Stomach (tissue), 9 donors: ENCODE results near the gene NKTR. TPM values are rescaled to one million over a fixed set of nuclear protein-coding genes. Genes with fewer than 3 reads are reported as not detected.

Experiments used
- DNase-seq, 2 donors: peaks; one replicate each; pipeline versions ENCODE4 v3.0.0 to v3.0.0-alpha.2; 2013 to 2019
- H3K27ac ChIP-seq, 5 donors: fragments of 200-600 bp in 4 of 5; sonication (generic) in 4 of 5; one replicate each; pipeline ENCODE4 v1.5.1; 2013 to 2019; ENCODE audit warnings: mild to moderate bottlenecking in 1 of 5, moderate library complexity in 1 of 5
- H3K27me3 ChIP-seq, 3 donors: fragments of 200-600 bp; sonication (generic); one replicate each; pipeline ENCODE4 v1.5.1; 2017 to 2019; ENCODE audit warnings: mixed run types in 1 of 3
- H3K36me3 ChIP-seq, 4 donors: fragments of 200-600 bp; sonication (generic); 1 replicate in 3 of 4; 2 replicates in 1 of 4; pipeline ENCODE4 v1.5.1; 2016 to 2019
- H3K4me1 ChIP-seq, 4 donors: fragments of 200-600 bp; sonication (generic); one replicate each; pipeline ENCODE4 v1.5.1; 2016 to 2019
- H3K4me3 ChIP-seq, 4 donors: fragments of 200-600 bp; sonication (generic) in 3 of 4; one replicate each; pipeline ENCODE4 v1.5.1; 2016 to 2019; ENCODE audit warnings: mild to moderate bottlenecking in 1 of 4
- H3K9me3 ChIP-seq, 4 donors: fragments of 200-600 bp; sonication (generic); one replicate each; pipeline ENCODE4 v1.5.1; 2016 to 2019
- EP300 ChIP-seq: sonication (generic); formaldehyde crosslinking; IDR thresholded peaks from one replicate; pipeline ENCODE4 v1.6.1; 2017; ENCODE audit warnings: antibody characterized with exemption
- POLR2A ChIP-seq, 4 donors: fragments of 450-650 bp; IDR thresholded peaks; one replicate each; pipeline ENCODE4 v1.6.1; 2016; ENCODE audit warnings: antibody characterized with exemption in 4 of 4, control low read depth in 2 of 4, mild to moderate bottlenecking in 1 of 4, moderate library complexity in 1 of 4
- POLR2AphosphoS5 ChIP-seq, 3 donors: sonication (generic); formaldehyde crosslinking; IDR thresholded peaks; one replicate each; pipeline ENCODE4 v1.6.1; 2016; ENCODE audit warnings: antibody characterized with exemption in 3 of 3
- WGBS, 5 donors: extraction: QIAGEN DNeasy Blood & Tissue Kit in 3 of 5; methylation state at CpG; one replicate each; pipeline versions ENCODE4 v1.1.5 to v1.1.7; 2013 to 2018; 5-methylcytosine and 5-hydroxymethylcytosine counted together
- intact Hi-C: fragments of 100-400 bp; cut with DNase I; formaldehyde crosslinking; loops from one replicate; pipeline ENCODE4 v1.15.1; 2023; ENCODE audit warnings: low total_unique reads
- polyA plus RNA-seq, 3 donors: library from polyadenylated mRNA; stranded (reverse); fragments of 200-250 nt; gene quantifications; one replicate each; pipeline ENCODE4 v1.2.3, GENCODE V29; 2013
- total RNA-seq, 5 donors: library from RNA; depleted of rRNA; stranded (reverse); fragments of >200 nt; gene quantifications; one replicate each; pipeline versions ENCODE4 v1.1.0 to v1.2.3, GENCODE V29; 2014 to 2016
- TF ChIP-seq, protein P1 (sequence below), 7 experiments: fragments of 450-650 bp in 4 of 7; fragments of 200-600 bp in 3 of 7; sonication (generic) in 3 of 7; IDR thresholded peaks; one replicate each; pipeline ENCODE4 v1.5.1; 2016 to 2019; ENCODE audit warnings: antibody characterized with exemption in 7 of 7, control low read depth in 2 of 7, mild to moderate bottlenecking in 1 of 7
- donor health status: healthy with polysubstance abuse.
- donor health status: Bipolar disorder and iron deficiency.
- donor health status: healthy.

Gene NKTR
- total and polyA plus RNA-seq, 8 donors: 3.8 to 488 (median 106) TPM

- Histone ChIP-seq H3K27me3 (no peaks in the 10 kb centered on the region), H3K4me3 (peak overlapping the region; percentile 72 to 84 (median 81)), H3K9me3 (no peaks in the 10 kb centered on the region), H3K4me1 (peaks cover 46 to 90% (median 68%) of the 10 kb centered on the region in 4 donors), H3K36me3 (peaks cover 14 to 39% (median 25%) of the 10 kb centered on the region in 4 donors), H3K27ac (peak overlapping the region; percentile 78 to 94 (median 91))
- intact Hi-C loops: loop anchor here (10.0 kb wide), 1 partner anchor 90 kb away; no protein-coding TSS in a partner anchor
- 0 to 3% (median 2%) methylated on average over 13 to 94 of the region's 94 CpGs for WGBS, 5 donors
- peak; percentile 42 to 89 for DNase-seq
- TF ChIP-seq POLR2A (IDR thresholded peaks at IDR 0.05): no peak
- TF ChIP-seq, protein P1, sequence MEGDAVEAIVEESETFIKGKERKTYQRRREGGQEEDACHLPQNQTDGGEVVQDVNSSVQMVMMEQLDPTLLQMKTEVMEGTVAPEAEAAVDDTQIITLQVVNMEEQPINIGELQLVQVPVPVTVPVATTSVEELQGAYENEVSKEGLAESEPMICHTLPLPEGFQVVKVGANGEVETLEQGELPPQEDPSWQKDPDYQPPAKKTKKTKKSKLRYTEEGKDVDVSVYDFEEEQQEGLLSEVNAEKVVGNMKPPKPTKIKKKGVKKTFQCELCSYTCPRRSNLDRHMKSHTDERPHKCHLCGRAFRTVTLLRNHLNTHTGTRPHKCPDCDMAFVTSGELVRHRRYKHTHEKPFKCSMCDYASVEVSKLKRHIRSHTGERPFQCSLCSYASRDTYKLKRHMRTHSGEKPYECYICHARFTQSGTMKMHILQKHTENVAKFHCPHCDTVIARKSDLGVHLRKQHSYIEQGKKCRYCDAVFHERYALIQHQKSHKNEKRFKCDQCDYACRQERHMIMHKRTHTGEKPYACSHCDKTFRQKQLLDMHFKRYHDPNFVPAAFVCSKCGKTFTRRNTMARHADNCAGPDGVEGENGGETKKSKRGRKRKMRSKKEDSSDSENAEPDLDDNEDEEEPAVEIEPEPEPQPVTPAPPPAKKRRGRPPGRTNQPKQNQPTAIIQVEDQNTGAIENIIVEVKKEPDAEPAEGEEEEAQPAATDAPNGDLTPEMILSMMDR (IDR thresholded peaks at IDR 0.05): no peak
- TF ChIP-seq EP300: no peak
- TF ChIP-seq POLR2AphosphoS5 (IDR thresholded peaks at IDR 0.05): no peak
Measured at GRCh38 chr3:42654331-42655201, 54.1 kb downstream of the NKTR start.

DNA sequence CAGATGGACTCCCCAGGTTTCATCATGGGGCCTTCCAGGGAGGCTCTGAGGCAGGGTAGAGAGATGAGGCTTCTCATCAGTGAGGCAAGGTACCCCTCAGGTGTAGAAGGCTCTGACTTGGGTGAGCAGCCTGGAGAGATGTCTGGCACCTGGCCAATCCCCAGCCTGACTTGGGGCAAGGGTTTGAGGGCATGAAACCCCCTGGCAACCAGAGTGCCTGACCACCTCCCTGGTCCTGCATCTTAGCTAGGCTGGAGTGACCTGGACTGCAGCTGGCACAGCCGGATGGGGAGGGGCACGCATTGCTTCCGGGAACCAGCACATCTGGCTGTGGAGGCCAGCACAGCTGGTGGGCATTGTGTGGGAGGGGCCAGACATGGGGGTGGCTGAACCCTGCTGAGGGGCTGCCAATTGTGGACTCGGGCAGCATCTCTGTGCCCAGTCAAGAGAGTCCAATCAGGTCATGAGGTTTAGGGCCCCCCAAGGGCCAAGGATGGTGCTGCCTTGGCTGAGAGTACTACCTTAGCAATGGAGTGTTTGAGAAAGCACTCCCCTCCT lies 54.9 kb downstream of the NKTR start:
- Histone ChIP-seq H3K4me1 (peaks cover 48 to 90% (median 67%) of the 10 kb centered on the region in 4 donors), H3K27ac (peak overlapping the region; percentile 78 to 94 (median 91)), H3K27me3 (no peaks in the 10 kb centered on the region), H3K36me3 (peaks cover 11 to 39% (median 29%) of the 10 kb centered on the region in 4 donors), H3K9me3 (no peaks in the 10 kb centered on the region), H3K4me3 (peak overlapping the region; percentile 72 to 84 (median 81))
- intact Hi-C loops: loop anchor here (10.0 kb wide), 1 partner anchor 89 kb away; no protein-coding TSS in a partner anchor
- peak; percentile 42 to 60 for DNase-seq
- 28 to 50% (median 43%) methylated on average over 3 to 4 of the region's 4 CpGs for WGBS, 5 donors
- TF ChIP-seq EP300 (no peak), POLR2AphosphoS5 (IDR thresholded peaks at IDR 0.05) (no peak), POLR2A (IDR thresholded peaks at IDR 0.05) (no peak)
- TF ChIP-seq, protein P1 (IDR thresholded peaks at IDR 0.05): no peak

GRCh38 chr3:42655980-42656679 lies 55.6 kb downstream of the NKTR start:
- Histone ChIP-seq H3K36me3 (peaks cover 11 to 39% (median 32%) of the 10 kb centered on the region in 4 donors), H3K27me3 (no peaks in the 10 kb centered on the region), H3K4me3 (peak overlapping the region in 2 of 4 donors; percentile 80 to 82), H3K4me1 (peaks cover 46 to 86% (median 65%) of the 10 kb centered on the region in 4 donors), H3K9me3 (no peaks in the 10 kb centered on the region), H3K27ac (peak overlapping the region; percentile 25 to 94 (median 91))
- intact Hi-C loops: loop anchor here (10.0 kb wide), 1 partner anchor 89 kb away; no protein-coding TSS in a partner anchor
- no peak for DNase-seq
- 76 to 86% (median 76%) methylated on average over 6 of the region's 6 CpGs for WGBS, 5 donors
- TF ChIP-seq POLR2AphosphoS5 (IDR thresholded peaks at IDR 0.05) (peak in 1 of 3 donors; percentile 26), POLR2A (IDR thresholded peaks at IDR 0.05) (no peak), EP300 (no peak)
- TF ChIP-seq, protein P1 (IDR thresholded peaks at IDR 0.05): no peak
